ENCODE measurements around the gene MS4A10.

The MS4A10 gene

DNA sequence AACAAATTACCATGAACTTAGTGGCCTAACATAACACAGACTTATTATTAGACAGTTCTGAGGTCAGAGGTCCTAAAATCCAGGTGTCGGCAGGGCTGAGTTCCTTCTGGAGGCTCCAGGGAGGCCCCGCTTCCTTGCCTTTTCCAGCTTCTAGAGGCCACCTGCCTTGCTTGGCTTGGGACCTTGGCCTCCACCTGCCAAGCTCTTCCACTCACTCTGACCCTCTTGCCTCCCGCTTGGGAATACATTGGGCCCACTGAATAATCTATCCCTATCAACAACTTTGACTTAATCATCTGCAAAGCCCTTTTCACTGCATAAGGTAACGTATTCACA is 3.2 kb upstream of the MS4A10 start:
- no peaks in the 10 kb centered on the region for H3K9me3 ChIP-seq
- no peak overlapping the region for H3K27ac ChIP-seq

DNA sequence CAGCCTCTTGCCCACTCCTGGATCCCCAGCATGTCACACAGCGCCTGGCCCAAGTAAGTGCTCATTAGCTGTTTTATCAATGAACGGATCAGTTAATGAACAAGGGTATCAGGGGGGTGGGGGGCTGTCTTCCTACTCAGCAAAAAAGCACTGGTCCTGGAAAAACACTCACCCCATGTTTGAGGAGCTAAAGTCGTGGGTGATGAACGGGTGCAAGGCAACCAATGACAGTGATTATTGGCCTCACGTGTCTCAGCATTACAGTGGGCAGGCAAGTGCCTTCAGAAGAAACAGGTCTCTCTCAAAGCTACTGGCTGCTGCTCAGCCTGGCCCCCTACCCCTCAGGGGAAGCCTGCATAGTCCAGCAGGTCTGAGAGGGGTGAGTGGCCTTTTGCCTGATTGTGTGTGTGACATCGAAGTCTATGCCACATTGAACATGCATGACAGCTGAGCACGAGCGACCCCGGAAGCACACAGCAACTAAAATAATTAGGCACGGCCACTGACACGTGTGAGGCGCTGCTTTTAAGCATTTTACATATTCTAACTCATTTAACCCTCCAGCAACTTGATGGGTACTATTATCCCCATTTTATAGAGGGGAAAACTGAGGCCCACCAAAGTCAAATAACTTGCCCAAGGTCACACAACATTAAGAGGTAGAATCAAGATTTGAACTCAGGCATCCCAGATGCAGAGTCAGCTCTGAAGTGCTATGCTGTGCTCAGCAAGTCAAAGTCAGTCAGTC is 2.6 kb upstream of the MS4A10 start:
- peaks cover 7% of the 10 kb centered on the region for H3K27me3 ChIP-seq

More for the DNA sequence above, 3.2 kb upstream of the MS4A10 start:
- Histone ChIP-seq H3K36me3 (no peaks in the 10 kb centered on the region), H3K4me3 (ENCODE audit: low read depth in 1 of 2, low read length in 1 of 2) (no peak overlapping the region), H3K4me1 (ENCODE audit: control insufficient read depth in 1 of 2, insufficient read depth in 1 of 2, low read depth in 1 of 2, low read length in 1 of 2) (no peaks in the 10 kb centered on the region), H3K27me3 (peaks cover 7% of the 10 kb centered on the region)
- TF ChIP-seq, protein P1, sequence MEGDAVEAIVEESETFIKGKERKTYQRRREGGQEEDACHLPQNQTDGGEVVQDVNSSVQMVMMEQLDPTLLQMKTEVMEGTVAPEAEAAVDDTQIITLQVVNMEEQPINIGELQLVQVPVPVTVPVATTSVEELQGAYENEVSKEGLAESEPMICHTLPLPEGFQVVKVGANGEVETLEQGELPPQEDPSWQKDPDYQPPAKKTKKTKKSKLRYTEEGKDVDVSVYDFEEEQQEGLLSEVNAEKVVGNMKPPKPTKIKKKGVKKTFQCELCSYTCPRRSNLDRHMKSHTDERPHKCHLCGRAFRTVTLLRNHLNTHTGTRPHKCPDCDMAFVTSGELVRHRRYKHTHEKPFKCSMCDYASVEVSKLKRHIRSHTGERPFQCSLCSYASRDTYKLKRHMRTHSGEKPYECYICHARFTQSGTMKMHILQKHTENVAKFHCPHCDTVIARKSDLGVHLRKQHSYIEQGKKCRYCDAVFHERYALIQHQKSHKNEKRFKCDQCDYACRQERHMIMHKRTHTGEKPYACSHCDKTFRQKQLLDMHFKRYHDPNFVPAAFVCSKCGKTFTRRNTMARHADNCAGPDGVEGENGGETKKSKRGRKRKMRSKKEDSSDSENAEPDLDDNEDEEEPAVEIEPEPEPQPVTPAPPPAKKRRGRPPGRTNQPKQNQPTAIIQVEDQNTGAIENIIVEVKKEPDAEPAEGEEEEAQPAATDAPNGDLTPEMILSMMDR (IDR thresholded peaks at IDR 0.05): no peak

DNA sequence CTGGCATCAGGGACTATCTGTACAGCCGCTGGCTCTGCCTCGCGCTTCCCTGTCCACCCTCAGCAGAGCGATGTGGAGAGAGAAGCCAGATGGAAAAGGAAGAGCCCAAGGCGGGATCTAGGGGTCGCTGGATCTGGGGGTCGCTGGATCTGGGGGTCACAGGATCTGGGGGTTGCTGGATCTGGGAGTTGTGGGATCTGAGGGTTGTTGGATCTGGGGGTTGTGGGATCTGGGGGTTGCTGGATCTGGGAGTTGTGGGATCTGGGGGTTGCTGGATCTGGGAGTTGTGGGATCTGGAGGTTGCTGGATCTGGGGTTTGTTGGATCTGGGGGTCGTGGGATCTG is 2.0 kb upstream of the MS4A10 start:
- Histone ChIP-seq H3K27ac (no peak overlapping the region), H3K4me1 (ENCODE audit: control insufficient read depth in 1 of 2, insufficient read depth in 1 of 2, low read depth in 1 of 2, low read length in 1 of 2) (no peaks in the 10 kb centered on the region), H3K36me3 (no peaks in the 10 kb centered on the region), H3K9me3 (no peaks in the 10 kb centered on the region), H3K4me3 (ENCODE audit: low read depth in 1 of 2, low read length in 1 of 2) (no peak overlapping the region), H3K27me3 (peaks cover 7% of the 10 kb centered on the region)
- TF ChIP-seq, protein P1 (IDR thresholded peaks at IDR 0.05): no peak

More for the DNA sequence above, 2.6 kb upstream of the MS4A10 start:
- no peaks in the 10 kb centered on the region for H3K4me1 ChIP-seq (ENCODE audit: control insufficient read depth in 1 of 2, insufficient read depth in 1 of 2, low read depth in 1 of 2, low read length in 1 of 2)
- no peak overlapping the region for H3K4me3 ChIP-seq (ENCODE audit: low read depth in 1 of 2, low read length in 1 of 2)
- H3K9me3 ChIP-seq: no peaks in the 10 kb centered on the region
- no peaks in the 10 kb centered on the region for H3K36me3 ChIP-seq
- TF ChIP-seq, protein P1 (IDR thresholded peaks at IDR 0.05): no peak
- no peak overlapping the region for H3K27ac ChIP-seq

DNA sequence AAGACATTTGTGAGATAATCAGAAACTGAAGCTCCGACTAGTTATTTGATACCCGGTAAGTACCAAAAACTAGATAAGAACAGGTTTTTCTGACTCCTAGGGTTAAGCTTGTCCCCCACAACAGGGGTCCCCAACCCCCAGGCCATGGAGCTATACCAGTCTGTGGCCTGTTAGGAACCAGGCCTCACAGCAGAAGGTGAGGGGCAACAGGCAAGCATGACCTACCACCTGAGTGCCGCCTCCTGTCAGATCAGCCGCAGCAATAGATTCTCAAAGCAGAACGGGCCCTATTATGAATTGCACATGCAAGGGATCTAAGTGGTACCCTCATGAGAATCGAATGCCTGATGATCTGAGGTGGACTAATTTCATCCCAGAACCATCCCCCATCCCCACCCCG is 1.2 kb upstream of the MS4A10 start:
- Histone ChIP-seq H3K9me3 (no peaks in the 10 kb centered on the region), H3K27me3 (peaks cover 7% of the 10 kb centered on the region), H3K4me3 (ENCODE audit: low read depth in 1 of 2, low read length in 1 of 2) (no peak overlapping the region)

DNA sequence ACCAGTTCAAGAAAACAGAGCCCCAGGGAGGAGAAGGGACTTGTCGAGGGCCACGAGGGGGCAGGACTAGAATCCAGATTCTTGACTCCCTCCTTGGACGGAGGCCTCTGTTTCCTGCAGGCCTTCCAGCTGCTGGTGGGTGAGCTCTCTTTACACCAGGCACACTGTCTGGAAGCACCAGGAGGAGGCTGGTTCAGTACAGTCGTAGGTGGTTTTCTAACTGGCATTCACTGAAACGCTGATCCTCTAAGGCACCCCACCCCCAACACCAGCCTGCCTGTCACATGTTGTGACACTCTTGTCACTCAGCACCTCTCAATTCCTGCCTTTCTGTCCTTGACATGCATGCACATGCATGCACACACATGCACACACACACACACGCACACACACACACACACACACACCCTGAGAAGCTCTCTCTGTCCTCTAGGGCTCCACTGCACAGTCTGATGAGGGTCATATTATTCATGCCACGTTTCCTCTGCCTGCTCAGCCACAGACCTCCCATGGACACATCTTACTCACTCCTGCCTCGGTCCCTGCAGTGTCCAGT is 751 bp downstream of the MS4A10 start:
- Histone ChIP-seq H3K4me3 (ENCODE audit: low read depth in 1 of 2, low read length in 1 of 2) (no peak overlapping the region), H3K9me3 (no peaks in the 10 kb centered on the region)
- TF ChIP-seq, protein P1 (IDR thresholded peaks at IDR 0.05): no peak

More for the DNA sequence above, 1.2 kb upstream of the MS4A10 start:
- Histone ChIP-seq H3K4me1 (ENCODE audit: control insufficient read depth in 1 of 2, insufficient read depth in 1 of 2, low read depth in 1 of 2, low read length in 1 of 2) (no peaks in the 10 kb centered on the region), H3K27ac (no peak overlapping the region), H3K36me3 (no peaks in the 10 kb centered on the region)
- TF ChIP-seq, protein P1 (IDR thresholded peaks at IDR 0.05): no peak

More for the DNA sequence above, 751 bp downstream of the MS4A10 start:
- H3K27ac ChIP-seq: no peak overlapping the region
- H3K4me1 ChIP-seq (ENCODE audit: control insufficient read depth in 1 of 2, insufficient read depth in 1 of 2, low read depth in 1 of 2, low read length in 1 of 2): no peaks in the 10 kb centered on the region
- no peaks in the 10 kb centered on the region for H3K27me3 ChIP-seq
- no peaks in the 10 kb centered on the region for H3K36me3 ChIP-seq

All from neutrophil (primary cell).